Epithelial cell of proximal tubule (primary cell): Measurements from ENCODE around the gene HSPB9. TPM values are rescaled to one million over a fixed set of nuclear protein-coding genes. Genes with fewer than 3 reads are reported as not detected.

Experiments
- DNase-seq: peaks from one replicate; pipeline ENCODE4 v3.0.0-alpha.2; 2011; ENCODE audit warnings: low read depth
- H3K4me3 ChIP-seq: 2 replicates; pipeline ENCODE4 v1.5.1; 2011; ENCODE audit warnings: low read depth, mild to moderate bottlenecking, low read length
- total RNA-seq: library from RNA; depleted of rRNA; stranded (reverse); fragments of >200 nt; gene quantifications from 2 replicates; pipeline ENCODE4 v1.2.3, GENCODE V29; 2015
- TF ChIP-seq, protein P1 (sequence below): conservative IDR thresholded peaks from 2 replicates; pipeline ENCODE4 v1.5.1; 2012; ENCODE audit warnings: low read depth, mild to moderate bottlenecking, low read length

HSPB9 gene
- total RNA-seq, 1 donor from 2014 or later = not detected

GRCh38 chr17:42094375-42095069 lies 28.1 kb upstream of the HSPB9 start:
- TF ChIP-seq, protein P1, sequence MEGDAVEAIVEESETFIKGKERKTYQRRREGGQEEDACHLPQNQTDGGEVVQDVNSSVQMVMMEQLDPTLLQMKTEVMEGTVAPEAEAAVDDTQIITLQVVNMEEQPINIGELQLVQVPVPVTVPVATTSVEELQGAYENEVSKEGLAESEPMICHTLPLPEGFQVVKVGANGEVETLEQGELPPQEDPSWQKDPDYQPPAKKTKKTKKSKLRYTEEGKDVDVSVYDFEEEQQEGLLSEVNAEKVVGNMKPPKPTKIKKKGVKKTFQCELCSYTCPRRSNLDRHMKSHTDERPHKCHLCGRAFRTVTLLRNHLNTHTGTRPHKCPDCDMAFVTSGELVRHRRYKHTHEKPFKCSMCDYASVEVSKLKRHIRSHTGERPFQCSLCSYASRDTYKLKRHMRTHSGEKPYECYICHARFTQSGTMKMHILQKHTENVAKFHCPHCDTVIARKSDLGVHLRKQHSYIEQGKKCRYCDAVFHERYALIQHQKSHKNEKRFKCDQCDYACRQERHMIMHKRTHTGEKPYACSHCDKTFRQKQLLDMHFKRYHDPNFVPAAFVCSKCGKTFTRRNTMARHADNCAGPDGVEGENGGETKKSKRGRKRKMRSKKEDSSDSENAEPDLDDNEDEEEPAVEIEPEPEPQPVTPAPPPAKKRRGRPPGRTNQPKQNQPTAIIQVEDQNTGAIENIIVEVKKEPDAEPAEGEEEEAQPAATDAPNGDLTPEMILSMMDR = no peak
- no peak overlapping the region for H3K4me3 ChIP-seq
- no peak for DNase-seq

DNA sequence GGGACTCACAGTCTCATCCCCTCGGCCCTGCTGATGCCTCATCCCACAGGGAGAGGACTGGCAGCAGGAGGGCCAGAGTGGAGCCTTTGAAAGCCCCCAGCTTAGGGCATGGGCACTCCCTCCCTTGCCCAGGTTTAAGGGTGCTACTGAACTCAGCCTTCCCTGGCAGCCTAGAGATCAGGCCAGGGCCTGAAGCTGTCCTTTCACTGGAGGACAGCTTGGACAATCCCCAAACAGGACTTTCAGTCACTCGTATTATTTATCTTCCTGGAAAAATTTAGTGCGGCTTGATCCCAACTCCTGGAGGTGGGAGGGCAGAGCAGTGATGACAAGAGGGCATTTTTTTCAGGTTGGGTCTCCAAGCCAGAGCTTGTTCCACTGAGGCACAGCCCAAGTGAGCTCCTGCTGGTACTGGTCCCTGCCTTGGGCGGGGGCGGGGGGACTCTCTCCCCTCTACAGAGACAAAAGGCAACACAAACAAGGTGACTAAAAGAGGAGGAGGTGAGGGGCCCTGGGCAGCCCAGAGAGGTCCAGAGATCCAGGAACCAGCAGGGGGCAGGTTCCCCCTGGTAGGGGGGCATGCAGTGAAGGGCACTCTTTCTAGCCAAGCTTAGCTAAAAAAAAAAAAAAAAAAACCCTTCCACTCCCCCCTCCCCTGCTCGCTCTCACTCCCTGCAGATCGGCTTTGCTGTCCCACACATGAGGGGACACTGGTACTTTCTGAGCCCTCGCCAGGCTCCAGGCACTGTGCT lies 26.1 kb upstream of the HSPB9 start:
- TF ChIP-seq, protein P1 = no peak
- H3K4me3 ChIP-seq = no peak overlapping the region

GRCh38 chr17:42097691-42098631 lies 24.6 kb upstream of the HSPB9 start, which contains the start of gene ZNF385C:
TSS of gene ZNF385C (minus strand) at chr17:42098473. CDS start at chr17:42063056, 35,417 bp downstream.
- DNase-seq = no peak
- TF ChIP-seq, protein P1 = no peak
- no peak within 1 kb of the TSS for H3K4me3 ChIP-seq

More for the DNA sequence above, 26.1 kb upstream of the HSPB9 start:
- DNase-seq = no peak

DNA sequence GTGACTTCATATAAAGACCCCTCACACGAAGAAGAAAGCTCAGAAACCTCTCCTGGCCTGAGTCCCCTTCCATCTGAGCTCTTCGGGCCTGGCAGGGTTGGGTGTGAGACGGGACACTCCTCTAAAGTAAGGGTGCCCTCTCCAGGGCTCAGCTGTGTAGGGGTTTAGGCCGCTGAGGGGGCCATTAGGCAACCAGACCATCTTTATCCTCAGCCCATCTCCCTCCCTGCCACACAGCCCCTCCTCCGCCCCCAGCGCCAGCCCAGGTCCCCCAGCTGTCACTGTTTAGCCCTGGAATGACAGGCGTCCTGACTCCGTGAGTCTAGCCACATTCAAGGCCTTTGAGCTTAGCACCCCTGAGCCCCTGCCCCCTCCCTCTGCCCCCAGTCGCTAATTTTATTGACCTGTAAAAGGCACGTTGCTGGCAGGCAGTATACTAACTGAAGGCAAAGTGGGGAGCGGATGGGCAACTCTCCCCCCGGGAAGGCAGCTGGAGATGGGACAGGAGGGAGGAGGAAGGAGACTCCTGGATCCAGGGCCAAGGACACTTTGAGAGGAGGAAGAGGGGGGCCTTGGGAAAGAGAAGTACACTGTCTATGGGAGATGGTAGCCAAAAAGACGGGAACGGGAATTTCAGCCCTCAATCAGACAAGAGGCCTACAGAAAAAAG lies 23.7 kb upstream of the HSPB9 start:
- no peak overlapping the region for H3K4me3 ChIP-seq
- no peak for DNase-seq
- TF ChIP-seq, protein P1 = no peak

- TF ChIP-seq, protein P1 = peak; percentile 92
- no peak for DNase-seq
Measured at GRCh38 chr17:42101513-42102292, 20.9 kb upstream of the HSPB9 start.

More at GRCh38 chr17:42101513-42102292, 20.9 kb upstream of the HSPB9 start:
- H3K4me3 ChIP-seq = no peak overlapping the region
